Lower lobe of right lung (tissue), 2 donors: ENCODE data around the gene BLCAP. TPM values are rescaled to one million over a fixed set of nuclear protein-coding genes. Genes with fewer than 3 reads are reported as not detected.
"Not testable (repeated sequence)": the region's sequence is repeated elsewhere in the genome, so short reads cannot be mapped to it uniquely, and the experiment has no call there.

Source experiments
- ATAC-seq, 2 donors: fragments of 200-7000 bp; cut with Tn5 transposase; one replicate each; pipeline ENCODE4 v1.9.1; 2020 to 2022; ENCODE audit warnings: mild to moderate bottlenecking in 2 of 2, moderate library complexity in 2 of 2
- DNase-seq: peaks from one replicate; pipeline ENCODE4 v3.0.0-alpha.2; 2020
- H3K27ac ChIP-seq: fragments of 200-600 bp; one replicate; pipeline ENCODE4 v1.8.0; 2022
- H3K27me3 ChIP-seq: fragments of 200-600 bp; one replicate; pipeline ENCODE4 v1.8.0; 2022; ENCODE audit warnings: low read depth
- H3K36me3 ChIP-seq: fragments of 200-600 bp; one replicate; pipeline ENCODE4 v1.8.0; 2022; ENCODE audit warnings: mild to moderate bottlenecking
- H3K4me1 ChIP-seq: fragments of 200-600 bp; one replicate; pipeline ENCODE4 v1.8.0; 2022
- H3K4me3 ChIP-seq: fragments of 200-600 bp; one replicate; pipeline ENCODE4 v1.8.0; 2022; ENCODE audit warnings: mild to moderate bottlenecking
- H3K9me3 ChIP-seq: fragments of 200-600 bp; one replicate; pipeline ENCODE4 v1.8.0; 2022
- CTCF ChIP-seq: fragments of 200-600 bp; IDR thresholded peaks from one replicate; pipeline ENCODE4 v1.8.0; 2022; ENCODE audit warnings: antibody characterized with exemption, mild to moderate bottlenecking
- intact Hi-C: fragments of 100-400 bp; cut with DNase I; formaldehyde crosslinking; loops from one replicate; pipeline ENCODE4 v1.11.0; 2022
- total RNA-seq: library from RNA; stranded (reverse); fragmentation: NEBNext Ultra II Directional; extraction: Animal tissue kit (Norgen Biotek cat#: 25700); gene quantifications from one replicate; pipeline ENCODE4 v1.2.1, GENCODE V29; 2021
- donor health status: DM: no; HTN: yes; CAD: no; lungs with severe emphysema.

The BLCAP gene
- total RNA-seq, 1 donor from 2014 or later = 66.8 TPM

- intact Hi-C loops = no loop called here
- Histone ChIP-seq H3K9me3 (no peaks in the 10 kb centered on the region), H3K36me3 (no peaks in the 10 kb centered on the region), H3K4me3 (no peak overlapping the region), H3K27me3 (peaks cover 41% of the 10 kb centered on the region), H3K27ac (no peak overlapping the region), H3K4me1 (peaks cover 6% of the 10 kb centered on the region)
- ATAC-seq (no peak), DNase-seq (no peak)
- TF ChIP-seq CTCF = no peak
Measured at GRCh38 chr20:37560629-37561028, 33.0 kb upstream of the BLCAP start.

GRCh38 chr20:37559312-37560027 is 31.8 kb upstream of the BLCAP start:
- Histone ChIP-seq H3K27me3 (peaks cover 30% of the 10 kb centered on the region), H3K4me1 (peaks cover 4% of the 10 kb centered on the region), H3K27ac (no peak overlapping the region), H3K4me3 (no peak overlapping the region), H3K9me3 (no peaks in the 10 kb centered on the region), H3K36me3 (no peaks in the 10 kb centered on the region)
- TF ChIP-seq CTCF = no peak
- DNase-seq (no peak), ATAC-seq (no peak)
- intact Hi-C loops = no loop called here

- intact Hi-C loops = no loop called here
- Histone ChIP-seq H3K4me1 (no peaks in the 10 kb centered on the region), H3K36me3 (no peaks in the 10 kb centered on the region), H3K27me3 (peaks cover 23% of the 10 kb centered on the region), H3K4me3 (no peak overlapping the region), H3K27ac (no peak overlapping the region), H3K9me3 (no peaks in the 10 kb centered on the region)
- DNase-seq (no peak), ATAC-seq (no peak)
- TF ChIP-seq CTCF = no peak
Measured at GRCh38 chr20:37558779-37559178, 31.1 kb upstream of the BLCAP start.

GRCh38 chr20:37558306-37558705 is 30.6 kb upstream of the BLCAP start:
- no peak for TF ChIP-seq CTCF
- no peak for DNase-seq
- H3K9me3 ChIP-seq = no peaks in the 10 kb centered on the region
- H3K36me3 ChIP-seq = no peaks in the 10 kb centered on the region
- H3K27me3 ChIP-seq = peaks cover 18% of the 10 kb centered on the region
- H3K4me1 ChIP-seq = no peaks in the 10 kb centered on the region
- no peak overlapping the region for H3K27ac ChIP-seq
- intact Hi-C loops = no loop called here
- H3K4me3 ChIP-seq = no peak overlapping the region
- ATAC-seq = no peak

- no peak for ATAC-seq
- Histone ChIP-seq H3K9me3 (no peaks in the 10 kb centered on the region), H3K27ac (no peak overlapping the region), H3K4me1 (no peaks in the 10 kb centered on the region), H3K27me3 (peaks cover 3% of the 10 kb centered on the region), H3K36me3 (no peaks in the 10 kb centered on the region), H3K4me3 (no peak overlapping the region)
- intact Hi-C loops = no loop called here
- DNase-seq = no peak
- no peak for TF ChIP-seq CTCF
Measured at GRCh38 chr20:37556538-37556937, 28.9 kb upstream of the BLCAP start.

GRCh38 chr20:37554721-37555298 is 27.1 kb upstream of the BLCAP start:
- H3K4me3 ChIP-seq, DNase-seq, ATAC-seq, H3K27me3 ChIP-seq, intact Hi-C loops, H3K9me3 ChIP-seq, H3K27ac ChIP-seq, H3K4me1 ChIP-seq, H3K36me3 ChIP-seq: not testable (repeated sequence)
